ENCODE measurements around the gene S100A11. TPM values are rescaled to one million over a fixed set of nuclear protein-coding genes. Genes with fewer than 3 reads are reported as not detected.

The S100A11 gene
- total and polyA plus RNA-seq, 9 of the 15 experiments (the other 6 are each of a cell fraction or from before 2014, with no cell fraction given), result 131 to 808 (median 235) TPM

GRCh38 chr1:152034324-152034653, 2.5 kb downstream of the S100A11 start (continued):
- TF ChIP-seq FOXP4 (CRISPR knock-in tag; IDR thresholded peaks at IDR 0.05; ENCODE audit: borderline replicate concordance) (no peak), ZNF280A (IDR thresholded peaks at IDR 0.05; ENCODE audit: low read depth, partially characterized antibody) (no peak), NEUROD1 (IDR thresholded peaks at IDR 0.05; ENCODE audit: borderline replicate concordance, low read depth, low read length, partially characterized antibody) (no peak), NR2C2 (CRISPR knock-in tag; IDR thresholded peaks at IDR 0.05) (no peak), NR2C2 (tag; IDR thresholded peaks at IDR 0.05) (0 out of 2 replicates have a peak, but pooled peaks have one; percentile 48), ZKSCAN1 (IDR thresholded peaks at IDR 0.05; ENCODE audit: low read depth, low read length) (no peak), ZBTB17 (CRISPR knock-in tag; IDR thresholded peaks at IDR 0.05) (no peak), ZNF592 (IDR thresholded peaks at IDR 0.05) (no peak), CEBPG (CRISPR knock-in tag; IDR thresholded peaks at IDR 0.05) (no peak), CEBPG (tag; conservative IDR thresholded peaks at IDR 0.05 in 1 of 2, IDR thresholded peaks at IDR 0.05 in 1 of 2) (no peak), CTBP1 (IDR thresholded peaks at IDR 0.05; ENCODE audit: borderline replicate concordance) (no peak), CTCF (IDR thresholded peaks at IDR 0.05 in 2 of 3, conservative IDR thresholded peaks at IDR 0.05 in 1 of 3; ENCODE audit: insufficient read depth in 2 of 3, low read depth in 1 of 3, low read length in 3 of 3) (no peak), KDM1A (IDR thresholded peaks at IDR 0.05) (no peak), TRIM24 (IDR thresholded peaks at IDR 0.05) (no peak)
